NT2/D1 (cell line): Measurements from ENCODE around the gene SUN1.

Experiments used
- DNase-seq: peaks from one replicate; pipeline ENCODE4 v3.0.0-alpha.2; 2011; ENCODE audit warnings: low read depth, low spot score
- H3K27me3 ChIP-seq: 2 replicates; pipeline ENCODE4 v1.6.0; 2011; ENCODE audit warnings: mild to moderate bottlenecking; ENCODE audit not compliant: insufficient read length, insufficient read depth
- H3K36me3 ChIP-seq: 2 replicates; pipeline ENCODE4 v1.6.1; 2011; ENCODE audit warnings: mild to moderate bottlenecking, low read length, mixed read lengths; ENCODE audit not compliant: insufficient read depth, insufficient read length
- H3K4me1 ChIP-seq: 2 replicates; pipeline ENCODE4 v1.5.1; 2011; ENCODE audit not compliant: insufficient read depth, insufficient read length
- H3K4me3 ChIP-seq: 2 replicates; pipeline ENCODE4 v1.5.1; 2011; ENCODE audit warnings: low read depth; ENCODE audit not compliant: insufficient read length
- H3K9ac ChIP-seq: 2 replicates; pipeline ENCODE4 v1.6.0; 2011; ENCODE audit warnings: low read depth; ENCODE audit not compliant: insufficient read length
- H3K9me3 ChIP-seq: 2 replicates; pipeline ENCODE4 v1.5.1; 2011; ENCODE audit warnings: mild to moderate bottlenecking, low read length; ENCODE audit not compliant: insufficient read depth
- SUZ12 ChIP-seq: IDR thresholded peaks from 2 replicates; pipeline ENCODE4 v1.6.1; 2011; ENCODE audit not compliant: insufficient read length, insufficient read depth; ENCODE audit errors: extremely low read depth
- YY1 ChIP-seq: IDR thresholded peaks from 2 replicates; pipeline ENCODE4 v1.6.1; 2011; ENCODE audit not compliant: insufficient read length, insufficient read depth
- ZNF274 ChIP-seq: IDR thresholded peaks from 2 replicates; pipeline ENCODE4 v1.6.1; 2011; ENCODE audit warnings: mild to moderate bottlenecking, low read depth, low read length

SUN1 gene

GRCh38 chr7:900331-901040 is 68.2 kb downstream of the SUN1 start:
- Histone ChIP-seq H3K4me1 (peaks cover 22% of the 10 kb centered on the region), H3K27me3 (peaks cover 21% of the 10 kb centered on the region), H3K9ac (no peak overlapping the region), H3K4me3 (no peak overlapping the region), H3K9me3 (no peaks in the 10 kb centered on the region), H3K36me3 (peaks cover 40% of the 10 kb centered on the region)
- DNase-seq: no peak
- TF ChIP-seq SUZ12 (no peak), ZNF274 (no peak), YY1 (no peak)

GRCh38 chr7:901041-901387 is 68.7 kb downstream of the SUN1 start:
- Histone ChIP-seq H3K9ac (no peak overlapping the region), H3K36me3 (peaks cover 35% of the 10 kb centered on the region), H3K9me3 (no peaks in the 10 kb centered on the region), H3K27me3 (peaks cover 23% of the 10 kb centered on the region), H3K4me3 (no peak overlapping the region), H3K4me1 (peaks cover 22% of the 10 kb centered on the region)
- DNase-seq: no peak
- TF ChIP-seq ZNF274: no peak
- TF ChIP-seq YY1: no peak
- no peak for TF ChIP-seq SUZ12

GRCh38 chr7:901388-902154 is 69.3 kb downstream of the SUN1 start:
- Histone ChIP-seq H3K27me3 (peaks cover 23% of the 10 kb centered on the region), H3K36me3 (peaks cover 30% of the 10 kb centered on the region), H3K4me3 (no peak overlapping the region), H3K4me1 (peaks cover 22% of the 10 kb centered on the region), H3K9me3 (no peaks in the 10 kb centered on the region), H3K9ac (no peak overlapping the region)
- peak; percentile 95 for DNase-seq
- TF ChIP-seq SUZ12 (no peak), YY1 (no peak), ZNF274 (no peak)

GRCh38 chr7:902996-903395 is 70.7 kb downstream of the SUN1 start:
- Histone ChIP-seq H3K4me1 (peaks cover 21% of the 10 kb centered on the region), H3K4me3 (no peak overlapping the region), H3K9ac (peak overlapping the region; percentile 6), H3K9me3 (no peaks in the 10 kb centered on the region), H3K36me3 (peaks cover 15% of the 10 kb centered on the region), H3K27me3 (peaks cover 37% of the 10 kb centered on the region)
- no peak for TF ChIP-seq SUZ12
- no peak for TF ChIP-seq ZNF274
- TF ChIP-seq YY1: no peak
- DNase-seq: no peak

- no peak for DNase-seq
- Histone ChIP-seq H3K4me3 (no peak overlapping the region), H3K36me3 (peaks cover 4% of the 10 kb centered on the region), H3K27me3 (peaks cover 42% of the 10 kb centered on the region), H3K9ac (no peak overlapping the region), H3K9me3 (no peaks in the 10 kb centered on the region), H3K4me1 (peaks cover 17% of the 10 kb centered on the region)
- TF ChIP-seq SUZ12: no peak
- no peak for TF ChIP-seq YY1
- TF ChIP-seq ZNF274: no peak
Measured at GRCh38 chr7:903921-904755, 71.9 kb downstream of the SUN1 start.

- peaks cover 48% of the 10 kb centered on the region for H3K27me3 ChIP-seq
- no peak for TF ChIP-seq ZNF274
- TF ChIP-seq YY1: no peak
- TF ChIP-seq SUZ12: no peak
- DNase-seq: no peak
- no peak overlapping the region for H3K9ac ChIP-seq
- H3K4me1 ChIP-seq: peaks cover 16% of the 10 kb centered on the region
- H3K4me3 ChIP-seq: no peak overlapping the region
- H3K9me3 ChIP-seq: no peaks in the 10 kb centered on the region
- H3K36me3 ChIP-seq: no peaks in the 10 kb centered on the region
Measured at GRCh38 chr7:904847-905246, 72.6 kb downstream of the SUN1 start.
